HCT116 (cell line): Measurements from ENCODE around the gene MTA1. TPM values are rescaled to one million over a fixed set of nuclear protein-coding genes. Genes with fewer than 3 reads are reported as not detected.

Experiments used
- ATAC-seq: fragments of 200-7000 bp; cut with Tn5 transposase; 2 replicates; pipeline ENCODE4 v1.9.1; 2020; ENCODE audit warnings: mild to moderate bottlenecking, moderate library complexity
- BruUV-seq: library from RNA; stranded (reverse); fragments of 400-500 nt; replicated peaks from 2 replicates; lab custom pipeline; 2021; lab: Mats Ljungman, UMichigan
- CTCF ChIA-PET: fragments of 300-600 bp; sonication (Branson Sonifier 250); formaldehyde crosslinking; loops from one replicate; lab custom pipeline; 2021; ENCODE audit warnings: antibody characterized with exemption; lab: Charles Lee
- POLR2A ChIA-PET: fragments of 300-600, 350-600 bp; sonication (Branson Sonifier 250); formaldehyde crosslinking; loops from one replicate; lab custom pipeline; 2021; ENCODE audit warnings: antibody characterized with exemption; lab: Charles Lee
- RAD21 ChIA-PET, 2 experiments: fragments of 300-600 bp; sonication (Branson Sonifier 250); formaldehyde crosslinking; loops; one replicate each; lab custom pipeline; 2023; ENCODE audit warnings: low total read pairs in 2 of 2; ENCODE audit not compliant: uncharacterized antibody in 2 of 2, unreplicated experiment in 2 of 2, low non-redundant PET in 1 of 2; lab: Charles Lee
- DNase-seq: peaks from one replicate; pipeline ENCODE4 v3.0.0-alpha.2; 2010; ENCODE audit warnings: low read depth, low spot score
- H2AFZ ChIP-seq: fragments of 200-600 bp; shearing (Covaris generic), sonication (generic); 2 replicates; pipeline ENCODE4 v1.6.1; 2017; ENCODE audit warnings: low read depth, mixed run types, mixed read lengths, antibody characterized with exemption, low read length; ENCODE audit not compliant: poor library complexity, severe bottlenecking
- H3K27ac ChIP-seq: 2 replicates; pipeline ENCODE4 v1.5.1; 2012; ENCODE audit warnings: low read depth, low read length
- H3K27me3 ChIP-seq: fragments of 200-600 bp; sonication (generic); 2 replicates; pipeline ENCODE4 v1.6.1; 2016; ENCODE audit warnings: mixed run types, low read length, mixed read lengths; ENCODE audit not compliant: insufficient read depth
- H3K36me3 ChIP-seq, 2 experiments: fragments of 200-500 bp in 1 of 2; fragments of 200-600 bp in 1 of 2; sonication (Bioruptor generic) in 1 of 2; sonication (generic) in 1 of 2; 2 replicates each; pipeline versions ENCODE4 v1.5.1 to v1.6.1; 2014 to 2016; ENCODE audit warnings: low read length in 2 of 2, inconsistent platforms in 1 of 2, mixed read lengths in 1 of 2, mixed run types in 1 of 2; ENCODE audit not compliant: insufficient read depth in 2 of 2, control insufficient read depth in 1 of 2
- H3K4me1 ChIP-seq, 2 experiments: fragments of 200-600 bp in 1 of 2; sonication (generic) in 1 of 2; 2 replicates each; pipeline versions ENCODE4 v1.5.1 to v1.6.1; 2012 to 2017; ENCODE audit warnings: low read length in 2 of 2, inconsistent platforms in 1 of 2, mild to moderate bottlenecking in 1 of 2, mixed read lengths in 1 of 2, mixed run types in 1 of 2, moderate library complexity in 1 of 2; ENCODE audit not compliant: insufficient read depth in 2 of 2, control insufficient read depth in 1 of 2
- H3K4me2 ChIP-seq: fragments of 200-600 bp; sonication (generic); 2 replicates; pipeline ENCODE4 v1.6.1; 2017; ENCODE audit warnings: mixed run types, low read length, mixed read lengths
- H3K4me3 ChIP-seq, 2 experiments: fragments of 200-600 bp in 1 of 2; sonication (generic) in 1 of 2; replicated peaks in 1 of 2; 2 replicates each; pipeline ENCODE4 v1.5.1; 2011 to 2016; ENCODE audit warnings: low read length in 2 of 2, control low read depth in 1 of 2, low read depth in 1 of 2, mild to moderate bottlenecking in 1 of 2, mixed read lengths in 1 of 2, mixed run types in 1 of 2
- H3K79me2 ChIP-seq: fragments of 200-600 bp; sonication (generic); 2 replicates; pipeline ENCODE4 v1.6.1; 2017; ENCODE audit warnings: mild to moderate bottlenecking, mixed run types, low read length, moderate library complexity, mixed read lengths; ENCODE audit not compliant: insufficient read depth
- H3K9ac ChIP-seq: fragments of 200-600 bp; sonication (generic); 2 replicates; pipeline ENCODE4 v1.6.1; 2016; ENCODE audit warnings: low read length, mixed read lengths
- H3K9me2 ChIP-seq: fragments of 200-600 bp; sonication (generic), shearing (Covaris generic); 2 replicates; pipeline ENCODE4 v1.6.1; 2017; ENCODE audit warnings: mixed run types, mild to moderate bottlenecking, moderate library complexity; ENCODE audit not compliant: insufficient read depth
- H3K9me3 ChIP-seq, 2 experiments: fragments of 200-500 bp in 1 of 2; fragments of 200-600 bp in 1 of 2; sonication (Bioruptor generic) in 1 of 2; sonication (generic) in 1 of 2; 2 replicates each; pipeline ENCODE4 v1.6.1; 2014 to 2017; ENCODE audit warnings: low read length in 2 of 2, mixed read lengths in 2 of 2, inconsistent platforms in 1 of 2, low read depth in 1 of 2, mild to moderate bottlenecking in 1 of 2, mixed run types in 1 of 2, moderate library complexity in 1 of 2; ENCODE audit not compliant: control insufficient read depth in 1 of 2, insufficient read depth in 1 of 2
- H4K20me1 ChIP-seq: fragments of 200-600 bp; sonication (generic), shearing (Covaris generic); 2 replicates; pipeline ENCODE4 v1.6.1; 2017; ENCODE audit warnings: mixed run types, mild to moderate bottlenecking, moderate library complexity; ENCODE audit not compliant: insufficient read depth
- CBX3 ChIP-seq: IDR thresholded peaks from 2 replicates; pipeline ENCODE4 v1.6.1; 2012; ENCODE audit warnings: low read depth
- EGR1 ChIP-seq: IDR thresholded peaks from 2 replicates; pipeline ENCODE4 v1.6.1; 2012; ENCODE audit warnings: low read depth
- ELF1 ChIP-seq: IDR thresholded peaks from 2 replicates; pipeline ENCODE4 v1.6.1; 2012; ENCODE audit warnings: low read depth, borderline replicate concordance
- EZH2 ChIP-seq: fragments of 200-600 bp; sonication (generic); IDR thresholded peaks from 2 replicates; pipeline ENCODE4 v1.6.1; 2017; ENCODE audit warnings: antibody characterized with exemption, mixed run types
- EZH2phosphoT487 ChIP-seq: fragments of 200-600 bp; IDR thresholded peaks from 2 replicates; pipeline ENCODE4 v1.6.1; 2018; ENCODE audit warnings: antibody characterized with exemption, borderline replicate concordance
- POLR2A ChIP-seq: IDR thresholded peaks from 2 replicates; pipeline ENCODE4 v1.7.0; 2011; ENCODE audit warnings: borderline replicate concordance; ENCODE audit not compliant: insufficient read depth, insufficient read length; ENCODE audit errors: extremely low read depth
- POLR2AphosphoS5 ChIP-seq: IDR thresholded peaks from 2 replicates; pipeline ENCODE4 v1.6.1; 2011; ENCODE audit warnings: mild to moderate bottlenecking, low read depth, low read length, moderate library complexity
- SP1 ChIP-seq: IDR thresholded peaks from 2 replicates; pipeline ENCODE4 v1.6.1; 2012; ENCODE audit warnings: low read depth
- SRF ChIP-seq: IDR thresholded peaks from 2 replicates; pipeline ENCODE4 v1.6.1; 2012; ENCODE audit warnings: low read depth
- TCF7L2 ChIP-seq: IDR thresholded peaks from 2 replicates; pipeline ENCODE4 v1.7.0; 2011; ENCODE audit warnings: borderline replicate concordance, inconsistent platforms; ENCODE audit not compliant: insufficient read depth, insufficient read length; ENCODE audit errors: extremely low read depth
- ZFX ChIP-seq: fragments of 450-650 bp; IDR thresholded peaks from 2 replicates; pipeline ENCODE4 v1.6.1; 2017
- intact Hi-C: fragments of 100-400 bp; cut with micrococcal nuclease; formaldehyde crosslinking; loops from 2 replicates; pipeline ENCODE4 v1.10.0; 2022
- total RNA-seq: library from RNA; stranded (reverse); gene quantifications from one replicate; pipeline ENCODE4 v1.2.1, GENCODE V29; 2021; ENCODE audit not compliant: unreplicated experiment
- TF ChIP-seq, protein P1 (sequence below), 3 experiments: fragments of 200-600 bp in 1 of 3; sonication (generic) in 1 of 3; IDR thresholded peaks in 2 of 3; conservative IDR thresholded peaks in 1 of 3; 2 replicates each; pipeline ENCODE4 v1.5.1; 2012 to 2017; ENCODE audit warnings: low read depth in 2 of 3, low read length in 2 of 3, antibody characterized with exemption in 1 of 3, borderline replicate concordance in 1 of 3, control low read depth in 1 of 3, mild to moderate bottlenecking in 1 of 3, mixed read lengths in 1 of 3, mixed run types in 1 of 3, moderate library complexity in 1 of 3; ENCODE audit not compliant: insufficient read depth in 1 of 3
- TF ChIP-seq, protein P2 (sequence below): IDR thresholded peaks from 2 replicates; pipeline ENCODE4 v1.6.1; 2011; ENCODE audit warnings: mild to moderate bottlenecking, low read length, moderate library complexity; ENCODE audit not compliant: insufficient replicate concordance; ENCODE audit errors: extremely low read depth
- TF ChIP-seq, protein P3 (sequence below): IDR thresholded peaks from 2 replicates; pipeline ENCODE4 v1.6.1; 2012
- TF ChIP-seq, protein P4 (sequence below): IDR thresholded peaks from 2 replicates; pipeline ENCODE4 v1.6.1; 2012; ENCODE audit warnings: low read depth

MTA1 gene
- total RNA-seq, 1 experiment from 2014 or later = 229 TPM

DNA sequence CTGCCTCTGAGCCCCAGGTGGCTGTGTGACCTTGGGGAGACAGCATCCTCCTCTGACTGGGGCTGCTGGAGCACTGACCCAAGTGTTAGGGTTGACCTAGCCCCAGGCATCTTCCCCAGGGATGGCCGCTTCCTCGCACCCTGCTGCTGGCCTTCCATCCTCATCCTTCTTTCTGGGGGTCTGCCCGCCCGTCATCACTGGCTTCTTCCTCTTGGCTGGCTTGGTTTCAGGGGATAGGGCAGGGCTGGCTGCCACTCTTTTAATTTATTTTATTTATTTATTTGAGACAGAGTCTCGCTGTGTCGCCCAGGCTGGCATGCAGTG, 74.9 kb downstream of the MTA1 start:
- no peaks in the 10 kb centered on the region; the same call in 1 of the 2 replicates for H4K20me1 ChIP-seq
- no peak overlapping the region for H3K4me3 ChIP-seq
- no peak overlapping the region for H3K9ac ChIP-seq
- no peaks in the 10 kb centered on the region for H3K9me2 ChIP-seq
- H3K36me3 ChIP-seq = 0 out of 4 replicates have a peak, but pooled peaks cover 0 to 3% of the 10 kb centered on the region in 2 experiments
- POLR2A ChIA-PET = no interaction called here
- no peak overlapping the region for H3K27ac ChIP-seq
- CTCF ChIA-PET = no interaction called here
- intact Hi-C loops = loop anchor here (5.0 kb wide), 1 partner anchor 33 kb away; the partner anchor contains the start of gene TMEM121
- H3K79me2 ChIP-seq = peaks cover 13% of the 10 kb centered on the region
- ATAC-seq = no peak
- peaks cover 4 to 13% of the 10 kb centered on the region in 2 experiments; a peak in 3 of 4 replicates for H3K4me1 ChIP-seq
- no peaks in the 10 kb centered on the region for H3K27me3 ChIP-seq
- no peak overlapping the region for H3K4me2 ChIP-seq
- RAD21 ChIA-PET = no interaction called here
- TF ChIP-seq, protein P1, sequence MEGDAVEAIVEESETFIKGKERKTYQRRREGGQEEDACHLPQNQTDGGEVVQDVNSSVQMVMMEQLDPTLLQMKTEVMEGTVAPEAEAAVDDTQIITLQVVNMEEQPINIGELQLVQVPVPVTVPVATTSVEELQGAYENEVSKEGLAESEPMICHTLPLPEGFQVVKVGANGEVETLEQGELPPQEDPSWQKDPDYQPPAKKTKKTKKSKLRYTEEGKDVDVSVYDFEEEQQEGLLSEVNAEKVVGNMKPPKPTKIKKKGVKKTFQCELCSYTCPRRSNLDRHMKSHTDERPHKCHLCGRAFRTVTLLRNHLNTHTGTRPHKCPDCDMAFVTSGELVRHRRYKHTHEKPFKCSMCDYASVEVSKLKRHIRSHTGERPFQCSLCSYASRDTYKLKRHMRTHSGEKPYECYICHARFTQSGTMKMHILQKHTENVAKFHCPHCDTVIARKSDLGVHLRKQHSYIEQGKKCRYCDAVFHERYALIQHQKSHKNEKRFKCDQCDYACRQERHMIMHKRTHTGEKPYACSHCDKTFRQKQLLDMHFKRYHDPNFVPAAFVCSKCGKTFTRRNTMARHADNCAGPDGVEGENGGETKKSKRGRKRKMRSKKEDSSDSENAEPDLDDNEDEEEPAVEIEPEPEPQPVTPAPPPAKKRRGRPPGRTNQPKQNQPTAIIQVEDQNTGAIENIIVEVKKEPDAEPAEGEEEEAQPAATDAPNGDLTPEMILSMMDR (IDR thresholded peaks at IDR 0.05 in 2 of 3, conservative IDR thresholded peaks at IDR 0.05 in 1 of 3; ENCODE audit: borderline replicate concordance in 1 of 3, insufficient read depth in 1 of 3, low read depth in 2 of 3, low read length in 2 of 3) = no peak
- TF ChIP-seq, protein P2, sequence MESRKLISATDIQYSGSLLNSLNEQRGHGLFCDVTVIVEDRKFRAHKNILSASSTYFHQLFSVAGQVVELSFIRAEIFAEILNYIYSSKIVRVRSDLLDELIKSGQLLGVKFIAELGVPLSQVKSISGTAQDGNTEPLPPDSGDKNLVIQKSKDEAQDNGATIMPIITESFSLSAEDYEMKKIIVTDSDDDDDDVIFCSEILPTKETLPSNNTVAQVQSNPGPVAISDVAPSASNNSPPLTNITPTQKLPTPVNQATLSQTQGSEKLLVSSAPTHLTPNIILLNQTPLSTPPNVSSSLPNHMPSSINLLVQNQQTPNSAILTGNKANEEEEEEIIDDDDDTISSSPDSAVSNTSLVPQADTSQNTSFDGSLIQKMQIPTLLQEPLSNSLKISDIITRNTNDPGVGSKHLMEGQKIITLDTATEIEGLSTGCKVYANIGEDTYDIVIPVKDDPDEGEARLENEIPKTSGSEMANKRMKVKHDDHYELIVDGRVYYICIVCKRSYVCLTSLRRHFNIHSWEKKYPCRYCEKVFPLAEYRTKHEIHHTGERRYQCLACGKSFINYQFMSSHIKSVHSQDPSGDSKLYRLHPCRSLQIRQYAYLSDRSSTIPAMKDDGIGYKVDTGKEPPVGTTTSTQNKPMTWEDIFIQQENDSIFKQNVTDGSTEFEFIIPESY = no peak
- TF ChIP-seq POLR2AphosphoS5 (no peak), SRF (no peak), EZH2 (no peak), CBX3 (no peak), EGR1 (no peak), ELF1 (no peak), ZFX (no peak), EZH2phosphoT487 (no peak), SP1 (no peak), POLR2A (no peak), TCF7L2 (no peak)
- TF ChIP-seq, protein P3, sequence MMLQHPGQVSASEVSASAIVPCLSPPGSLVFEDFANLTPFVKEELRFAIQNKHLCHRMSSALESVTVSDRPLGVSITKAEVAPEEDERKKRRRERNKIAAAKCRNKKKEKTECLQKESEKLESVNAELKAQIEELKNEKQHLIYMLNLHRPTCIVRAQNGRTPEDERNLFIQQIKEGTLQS = no peak
- TF ChIP-seq, protein P4, sequence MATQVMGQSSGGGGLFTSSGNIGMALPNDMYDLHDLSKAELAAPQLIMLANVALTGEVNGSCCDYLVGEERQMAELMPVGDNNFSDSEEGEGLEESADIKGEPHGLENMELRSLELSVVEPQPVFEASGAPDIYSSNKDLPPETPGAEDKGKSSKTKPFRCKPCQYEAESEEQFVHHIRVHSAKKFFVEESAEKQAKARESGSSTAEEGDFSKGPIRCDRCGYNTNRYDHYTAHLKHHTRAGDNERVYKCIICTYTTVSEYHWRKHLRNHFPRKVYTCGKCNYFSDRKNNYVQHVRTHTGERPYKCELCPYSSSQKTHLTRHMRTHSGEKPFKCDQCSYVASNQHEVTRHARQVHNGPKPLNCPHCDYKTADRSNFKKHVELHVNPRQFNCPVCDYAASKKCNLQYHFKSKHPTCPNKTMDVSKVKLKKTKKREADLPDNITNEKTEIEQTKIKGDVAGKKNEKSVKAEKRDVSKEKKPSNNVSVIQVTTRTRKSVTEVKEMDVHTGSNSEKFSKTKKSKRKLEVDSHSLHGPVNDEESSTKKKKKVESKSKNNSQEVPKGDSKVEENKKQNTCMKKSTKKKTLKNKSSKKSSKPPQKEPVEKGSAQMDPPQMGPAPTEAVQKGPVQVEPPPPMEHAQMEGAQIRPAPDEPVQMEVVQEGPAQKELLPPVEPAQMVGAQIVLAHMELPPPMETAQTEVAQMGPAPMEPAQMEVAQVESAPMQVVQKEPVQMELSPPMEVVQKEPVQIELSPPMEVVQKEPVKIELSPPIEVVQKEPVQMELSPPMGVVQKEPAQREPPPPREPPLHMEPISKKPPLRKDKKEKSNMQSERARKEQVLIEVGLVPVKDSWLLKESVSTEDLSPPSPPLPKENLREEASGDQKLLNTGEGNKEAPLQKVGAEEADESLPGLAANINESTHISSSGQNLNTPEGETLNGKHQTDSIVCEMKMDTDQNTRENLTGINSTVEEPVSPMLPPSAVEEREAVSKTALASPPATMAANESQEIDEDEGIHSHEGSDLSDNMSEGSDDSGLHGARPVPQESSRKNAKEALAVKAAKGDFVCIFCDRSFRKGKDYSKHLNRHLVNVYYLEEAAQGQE = no peak
- no peaks in the 10 kb centered on the region for H3K9me3 ChIP-seq
- no peak for DNase-seq
- no peak overlapping the region for H2AFZ ChIP-seq
- BruUV-seq = no TSS peak
